ENCODE data around the gene DNAH11.
"Not testable (repeated sequence)": the region's sequence is repeated elsewhere in the genome, so short reads cannot be mapped to it uniquely, and the experiment has no call there.

The DNAH11 gene

GRCh38 chr7:21771906-21772610 lies 229.2 kb downstream of the DNAH11 start:
- no peak for DNase-seq (ENCODE audit: low spot score)

DNA sequence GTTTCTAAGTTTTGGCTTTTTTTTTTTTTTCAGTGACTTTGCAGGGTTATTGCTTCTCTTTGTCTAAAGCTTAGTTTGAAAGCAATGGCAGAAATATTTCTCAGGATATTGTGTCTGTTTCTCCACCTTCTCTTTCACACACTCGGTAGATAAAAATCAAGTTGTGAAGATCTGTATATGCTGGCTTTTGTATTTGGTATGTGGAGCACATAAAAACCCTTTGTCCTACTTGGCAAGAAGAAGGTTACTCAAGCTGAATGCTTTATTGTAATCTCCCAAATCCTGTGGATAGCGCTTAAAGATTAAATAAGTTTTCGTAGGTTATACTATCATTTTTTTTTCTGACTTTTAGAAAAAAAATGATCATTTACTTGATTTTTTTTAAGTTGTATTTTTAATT lies 230.5 kb downstream of the DNAH11 start:
- DNase-seq (ENCODE audit: low spot score) = no peak

DNA sequence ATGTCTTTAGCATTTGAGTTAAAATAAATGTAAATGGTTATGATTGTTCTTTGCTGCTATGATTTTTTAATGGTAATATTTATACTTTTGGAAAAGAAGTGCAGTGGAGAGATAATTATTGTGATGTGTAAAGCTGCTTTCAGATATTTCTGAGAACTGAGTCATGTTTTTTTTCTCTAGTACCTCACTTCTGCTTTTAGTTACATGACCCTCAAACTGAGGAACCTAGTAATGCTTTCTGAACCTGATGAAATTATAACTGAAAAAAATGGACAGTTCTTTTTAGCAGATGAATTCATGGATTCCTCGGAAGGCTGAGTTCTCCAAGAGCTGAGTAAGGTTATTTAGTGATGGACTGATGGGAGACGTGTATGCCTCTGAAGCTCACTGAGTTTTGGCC lies 235.1 kb downstream of the DNAH11 start:
- DNase-seq (ENCODE audit: low spot score) = no peak

- DNase-seq (ENCODE audit: low spot score) = no peak
Measured at GRCh38 chr7:21778953-21779352, 236.1 kb downstream of the DNAH11 start.

- no peak for DNase-seq (ENCODE audit: low spot score)
Measured at GRCh38 chr7:21782996-21783395, 240.2 kb downstream of the DNAH11 start.

- no peak for DNase-seq (ENCODE audit: low spot score)
Measured at GRCh38 chr7:21784989-21785388, 242.2 kb downstream of the DNAH11 start.

DNA sequence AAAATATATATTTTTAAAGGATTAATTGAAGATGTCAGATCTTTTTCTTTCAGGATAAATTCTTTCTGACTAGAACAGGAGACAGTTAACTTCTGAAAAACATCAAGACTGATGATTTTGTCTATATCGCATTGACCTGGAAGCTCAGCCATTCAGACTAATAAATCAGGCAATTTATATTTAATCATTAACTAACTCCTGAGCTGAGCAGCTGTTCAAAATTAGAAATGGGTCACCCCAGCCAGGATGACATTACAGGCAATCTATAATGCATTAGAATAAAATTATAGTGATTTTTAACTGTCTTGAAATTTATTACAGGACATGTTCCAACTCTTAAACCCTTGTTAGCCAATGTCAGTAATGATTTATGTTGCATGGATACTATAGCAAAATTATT lies 263.0 kb downstream of the DNAH11 start:
- DNase-seq (ENCODE audit: low spot score) = no peak

- no peak for DNase-seq (ENCODE audit: low spot score)
Measured at GRCh38 chr7:21806388-21806787, 263.5 kb downstream of the DNAH11 start.

DNA sequence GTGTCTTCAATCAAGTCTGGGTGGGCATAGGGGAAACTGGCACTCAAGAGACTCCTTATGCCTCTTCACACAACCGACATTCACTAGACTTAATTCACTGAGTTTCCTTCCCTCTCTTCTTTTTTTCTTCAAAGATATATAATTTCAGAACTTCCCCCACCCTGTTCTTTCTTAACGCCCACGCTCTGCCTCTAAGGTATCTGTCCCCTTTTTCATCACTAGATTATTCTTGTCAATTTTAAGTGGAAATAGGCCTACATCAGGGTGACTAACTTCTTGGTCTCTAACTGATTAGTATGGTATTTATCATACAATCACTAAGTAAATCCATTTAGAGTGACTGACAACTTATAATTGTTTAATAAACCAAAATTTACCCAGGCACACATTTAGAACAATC lies 276.2 kb downstream of the DNAH11 start:
- no peak for DNase-seq (ENCODE audit: low spot score)

DNA sequence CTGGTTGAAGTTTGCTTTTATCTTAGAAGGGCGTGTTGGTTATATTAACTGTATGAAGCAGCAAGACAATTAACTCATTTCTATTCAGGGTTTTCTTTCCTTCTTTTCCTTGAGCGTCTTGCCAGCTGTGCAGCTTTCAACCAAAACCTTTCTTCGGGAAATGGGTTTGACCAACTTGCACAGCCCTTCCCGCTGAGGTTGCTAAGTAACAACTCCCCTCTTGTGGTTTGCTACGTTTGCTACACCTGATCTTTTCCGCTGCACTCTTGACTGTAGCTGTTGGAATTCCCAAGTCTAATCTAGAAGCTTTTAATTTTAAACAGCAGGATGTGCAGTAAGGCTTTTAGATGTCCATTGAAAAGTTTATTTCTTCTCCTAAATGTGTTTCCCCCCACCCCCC lies 286.0 kb downstream of the DNAH11 start:
- no peak for DNase-seq (ENCODE audit: low spot score)

DNA sequence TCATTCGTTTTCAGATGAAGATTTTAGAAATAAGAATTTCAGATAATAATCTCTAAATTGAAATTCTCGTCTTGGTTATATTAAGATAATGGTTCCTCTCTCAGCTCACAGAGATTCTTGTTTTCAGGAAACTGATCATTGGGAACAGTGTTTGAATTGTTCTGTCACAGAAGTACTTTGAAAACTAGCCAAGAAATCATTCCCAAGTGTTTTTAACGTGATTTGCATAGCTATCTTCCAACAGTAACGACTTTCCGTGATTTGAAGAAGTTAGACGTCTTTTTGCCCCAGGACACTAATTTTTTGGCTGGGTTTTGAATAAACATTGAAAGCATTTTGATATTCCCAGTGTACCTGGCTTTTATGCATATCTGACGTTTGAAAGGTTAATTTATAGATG lies 286.9 kb downstream of the DNAH11 start:
- DNase-seq (ENCODE audit: low spot score) = no peak

GRCh38 chr7:21844742-21845141 lies 301.9 kb downstream of the DNAH11 start:
- no peak for DNase-seq (ENCODE audit: low spot score)

DNA sequence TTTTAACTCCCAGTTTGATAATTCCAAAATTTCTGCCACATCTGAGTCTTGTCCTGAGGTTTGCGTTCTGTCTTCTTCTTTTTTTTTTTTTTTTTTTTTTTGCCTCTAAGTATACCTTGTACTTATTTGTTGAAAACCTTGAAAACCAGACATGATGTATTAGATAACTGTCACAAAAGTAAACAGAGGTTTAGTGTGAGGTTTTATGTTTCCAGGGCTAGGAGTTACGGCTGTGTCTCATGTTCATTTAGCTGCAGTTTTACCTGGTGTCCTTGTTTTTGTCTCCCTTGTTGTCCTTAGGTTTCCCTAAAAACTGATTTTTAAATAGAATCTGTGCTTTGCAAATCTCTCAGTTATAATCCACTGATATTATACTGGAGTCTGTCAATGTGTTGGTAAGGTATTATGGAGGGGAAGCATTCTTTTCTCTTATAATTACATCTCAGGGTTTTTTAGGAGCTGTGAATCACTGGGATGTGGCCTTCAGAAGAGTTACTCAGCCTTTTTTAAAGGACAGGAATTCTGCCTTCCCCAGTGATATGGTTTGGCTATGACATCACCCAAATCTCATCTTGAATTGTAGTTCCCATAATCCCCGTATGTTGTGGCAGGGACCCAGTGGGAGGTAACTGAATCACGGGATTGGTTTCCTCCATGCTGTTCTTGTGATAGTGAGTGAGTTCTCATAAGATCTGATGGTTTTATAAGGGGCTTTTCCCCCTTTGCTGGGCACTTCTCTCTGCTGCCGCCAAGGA lies 307.9 kb downstream of the DNAH11 start:
- no peak for DNase-seq (ENCODE audit: low spot score)

DNA sequence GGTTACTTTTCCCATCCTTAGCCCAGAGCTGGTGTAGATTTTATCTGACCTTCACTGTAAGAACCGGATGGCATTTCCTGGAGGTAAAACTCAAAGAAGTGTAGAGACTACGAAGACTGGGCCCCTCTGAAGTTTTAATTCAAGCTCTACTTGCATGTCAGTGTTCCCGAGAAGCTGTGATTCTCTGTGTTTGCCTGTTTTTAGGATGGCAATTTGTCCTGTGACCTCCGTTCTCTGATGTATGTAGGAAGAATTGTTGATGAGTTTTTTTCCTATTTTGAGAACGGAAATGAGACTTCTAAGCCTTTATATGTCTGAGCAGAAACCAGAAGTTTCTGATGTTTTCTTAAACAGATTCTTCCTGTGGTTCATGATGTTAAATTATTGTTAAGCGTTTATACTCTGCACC lies 308.7 kb downstream of the DNAH11 start:
- DNase-seq (ENCODE audit: low spot score) = no peak

DNA sequence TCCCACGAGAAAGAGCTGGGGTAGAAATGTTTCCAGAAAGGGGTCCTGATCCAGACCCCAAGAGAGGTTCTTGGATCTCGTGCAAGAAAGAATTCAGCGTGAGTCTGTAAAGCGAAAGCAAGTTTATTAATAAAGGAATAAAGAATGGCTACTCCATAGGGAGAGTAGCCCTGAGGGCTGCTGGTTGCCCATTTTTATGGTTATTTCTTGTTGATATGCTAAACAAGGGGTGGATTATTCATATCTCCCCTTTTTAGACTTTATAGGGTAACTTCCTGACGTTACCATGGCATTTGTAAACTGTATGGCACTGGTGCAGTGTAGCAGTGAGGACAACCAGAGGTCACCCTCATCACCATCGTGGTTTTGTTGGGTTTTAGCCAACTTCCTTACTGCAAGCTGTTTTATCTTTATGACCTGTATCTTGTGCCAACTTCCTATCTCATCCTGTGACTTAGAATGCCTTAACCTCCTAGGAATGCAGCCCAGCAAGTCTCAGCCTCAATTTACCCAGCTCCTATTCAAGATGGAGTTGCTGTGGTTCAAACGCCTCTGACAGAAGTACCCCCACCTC lies 322.9 kb downstream of the DNAH11 start:
- DNase-seq (ENCODE audit: low spot score) = not testable (repeated sequence)

- DNase-seq (ENCODE audit: low spot score) = no peak
Measured at GRCh38 chr7:21866731-21867130, 323.9 kb downstream of the DNAH11 start.

DNA sequence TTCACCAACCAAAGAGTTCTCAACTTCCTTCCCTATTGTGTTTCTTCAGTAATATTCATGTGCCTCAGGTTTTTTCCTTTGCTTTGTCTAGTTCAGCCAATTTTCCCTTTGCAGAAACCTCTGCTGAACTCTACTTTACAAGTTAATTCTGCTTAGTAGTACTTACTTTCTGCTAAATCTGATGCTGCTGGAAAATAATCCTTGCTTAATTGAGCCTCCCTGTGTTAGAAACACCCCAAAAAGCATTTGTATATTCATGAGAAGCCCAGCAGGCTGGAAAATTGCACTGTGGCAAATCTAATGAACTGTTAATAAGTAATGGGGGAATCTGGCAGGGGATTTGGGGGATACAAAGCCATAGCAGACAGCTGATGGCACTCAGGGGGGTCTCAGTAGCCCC lies 324.4 kb downstream of the DNAH11 start:
- DNase-seq (ENCODE audit: low spot score) = no peak

DNA sequence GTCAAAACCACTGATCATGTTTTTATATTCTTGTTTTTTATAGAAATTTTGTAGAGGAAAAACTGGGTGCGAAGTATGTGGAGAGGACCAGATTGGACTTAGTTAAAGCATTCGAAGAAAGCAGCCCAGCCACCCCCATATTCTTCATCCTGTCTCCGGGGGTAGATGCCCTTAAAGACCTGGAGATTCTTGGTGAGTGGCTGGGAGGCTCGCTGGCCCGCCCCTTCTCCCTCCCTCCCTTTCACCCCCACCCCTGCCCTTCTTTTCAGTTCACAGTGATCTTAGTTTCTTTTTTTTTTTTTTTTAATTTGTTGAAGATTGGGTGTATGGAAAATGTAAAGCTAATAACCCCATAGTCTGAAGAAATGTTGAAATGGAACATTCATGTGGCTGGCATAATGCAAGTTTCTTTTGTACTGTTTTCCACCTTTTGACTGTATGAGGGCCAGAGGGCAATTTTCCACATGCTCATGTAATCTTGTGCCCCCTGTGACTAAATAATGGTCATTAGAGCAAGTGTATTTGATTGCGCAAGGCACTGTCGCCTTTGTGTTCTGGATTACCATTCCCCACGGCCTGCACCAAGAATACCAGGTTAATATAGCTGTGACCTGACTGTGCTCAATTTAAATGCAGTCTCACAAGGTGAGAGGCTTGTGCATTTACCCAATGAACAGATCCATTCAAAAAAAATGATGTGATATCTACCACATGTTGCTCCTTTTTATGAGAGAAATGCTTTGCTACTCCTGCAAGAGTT lies 325.2 kb downstream of the DNAH11 start:
- DNase-seq (ENCODE audit: low spot score) = no peak

- DNase-seq (ENCODE audit: low spot score) = no peak
Measured at GRCh38 chr7:21868576-21868850, 325.7 kb downstream of the DNAH11 start.

DNA sequence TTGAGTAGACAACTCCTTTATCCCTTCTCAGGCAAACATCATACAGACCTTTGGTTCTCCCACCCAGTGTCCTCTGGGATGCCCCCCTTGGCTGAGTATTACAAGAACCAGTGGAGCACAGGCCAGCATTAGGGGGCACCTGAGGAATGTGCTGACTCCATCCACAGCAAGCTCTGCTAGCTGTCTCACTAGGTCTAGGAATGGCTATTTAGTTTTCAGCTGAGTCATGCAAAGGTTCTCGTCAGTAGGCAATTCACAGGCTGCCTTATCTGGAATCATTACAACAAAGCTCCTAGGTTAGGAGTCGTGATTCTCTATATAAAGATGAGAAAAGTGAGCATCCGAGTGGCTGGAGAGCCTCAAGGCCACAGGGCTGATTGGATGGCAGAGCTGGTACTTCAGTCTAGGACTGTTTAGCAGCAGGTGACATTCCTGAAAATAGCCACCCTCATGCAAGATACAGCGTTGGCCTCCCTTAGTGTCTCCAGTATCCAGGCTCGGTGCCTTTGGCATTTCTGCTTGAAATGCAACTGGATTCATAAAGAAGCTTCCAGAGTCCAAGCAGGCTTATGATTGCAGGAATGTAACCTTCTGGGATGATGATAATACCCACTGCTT lies 327.1 kb downstream of the DNAH11 start:
- DNase-seq (ENCODE audit: low spot score) = no peak

DNA sequence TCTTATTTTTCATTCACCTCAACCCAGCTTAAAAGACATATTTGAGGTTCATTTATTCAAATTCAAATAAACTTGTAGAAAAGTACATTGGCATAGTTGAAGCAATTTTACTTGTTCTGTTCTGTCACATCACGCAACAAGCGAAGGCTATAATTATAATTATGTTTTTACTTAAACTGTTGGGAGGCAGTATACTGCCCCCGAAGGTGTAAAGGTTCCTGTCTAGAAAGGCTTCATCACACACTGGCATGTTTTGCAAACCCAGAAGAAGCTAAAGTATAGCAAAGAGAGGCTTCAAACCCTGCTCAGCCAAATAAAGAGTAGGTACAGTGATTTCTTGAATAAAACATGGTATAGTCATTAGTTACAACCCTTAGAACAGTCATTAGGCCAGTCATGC lies 340.2 kb downstream of the DNAH11 start:
- no peak for DNase-seq (ENCODE audit: low spot score)

DNA sequence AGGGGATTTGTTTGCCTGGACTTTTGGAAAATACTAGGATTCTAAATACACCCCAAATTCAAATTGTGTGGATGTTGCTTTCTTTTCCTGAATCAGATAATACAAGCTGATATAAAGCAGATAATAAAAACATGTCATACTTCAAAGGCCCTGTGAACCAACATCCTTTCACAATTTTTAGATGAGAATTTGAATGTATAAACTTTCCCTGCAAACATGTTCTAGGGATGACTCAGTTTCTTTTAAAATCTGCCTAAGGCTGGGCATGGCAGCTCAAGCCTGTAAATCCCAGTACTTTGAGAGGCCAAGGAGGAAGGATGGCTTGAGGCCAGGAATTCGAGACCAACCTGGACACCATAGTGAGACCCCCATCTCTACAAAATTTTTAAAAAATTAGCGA lies 340.7 kb downstream of the DNAH11 start:
- not testable (repeated sequence) for DNase-seq (ENCODE audit: low spot score)
